AG04449 (cell line): ENCODE data around the gene PLEKHG4B.
"Not testable (repeated sequence)": the region's sequence is repeated elsewhere in the genome, so short reads cannot be mapped to it uniquely, and the experiment has no call there.

Experiments used
- CTCF ChIA-PET: fragments of 350-600 bp; formaldehyde crosslinking; extraction: SDS; loops from one replicate; lab custom pipeline; 2021; ENCODE audit warnings: antibody characterized with exemption; lab: Yijun Ruan, JAX
- POLR2A ChIA-PET: fragments of 400-600, 350-600 bp; formaldehyde crosslinking; extraction: SDS; loops from one replicate; lab custom pipeline; 2020; ENCODE audit warnings: antibody characterized with exemption, inconsistent platforms; lab: Yijun Ruan, JAX
- DNase-seq: peaks from one replicate; pipeline ENCODE4 v3.0.0-alpha.2; 2010; ENCODE audit warnings: low read depth, low spot score
- H3K4me3 ChIP-seq: 2 replicates; pipeline ENCODE4 v1.5.1; 2011; ENCODE audit warnings: low read depth, mild to moderate bottlenecking, control low read depth, low read length
- TF ChIP-seq, protein P1 (sequence below): IDR thresholded peaks from one replicate; pipeline ENCODE4 v1.5.1; 2011; ENCODE audit warnings: mild to moderate bottlenecking, moderate library complexity, low read length, control low read depth, inconsistent platforms; ENCODE audit not compliant: insufficient read depth; ENCODE audit errors: missing control alignments

PLEKHG4B gene, protein sequence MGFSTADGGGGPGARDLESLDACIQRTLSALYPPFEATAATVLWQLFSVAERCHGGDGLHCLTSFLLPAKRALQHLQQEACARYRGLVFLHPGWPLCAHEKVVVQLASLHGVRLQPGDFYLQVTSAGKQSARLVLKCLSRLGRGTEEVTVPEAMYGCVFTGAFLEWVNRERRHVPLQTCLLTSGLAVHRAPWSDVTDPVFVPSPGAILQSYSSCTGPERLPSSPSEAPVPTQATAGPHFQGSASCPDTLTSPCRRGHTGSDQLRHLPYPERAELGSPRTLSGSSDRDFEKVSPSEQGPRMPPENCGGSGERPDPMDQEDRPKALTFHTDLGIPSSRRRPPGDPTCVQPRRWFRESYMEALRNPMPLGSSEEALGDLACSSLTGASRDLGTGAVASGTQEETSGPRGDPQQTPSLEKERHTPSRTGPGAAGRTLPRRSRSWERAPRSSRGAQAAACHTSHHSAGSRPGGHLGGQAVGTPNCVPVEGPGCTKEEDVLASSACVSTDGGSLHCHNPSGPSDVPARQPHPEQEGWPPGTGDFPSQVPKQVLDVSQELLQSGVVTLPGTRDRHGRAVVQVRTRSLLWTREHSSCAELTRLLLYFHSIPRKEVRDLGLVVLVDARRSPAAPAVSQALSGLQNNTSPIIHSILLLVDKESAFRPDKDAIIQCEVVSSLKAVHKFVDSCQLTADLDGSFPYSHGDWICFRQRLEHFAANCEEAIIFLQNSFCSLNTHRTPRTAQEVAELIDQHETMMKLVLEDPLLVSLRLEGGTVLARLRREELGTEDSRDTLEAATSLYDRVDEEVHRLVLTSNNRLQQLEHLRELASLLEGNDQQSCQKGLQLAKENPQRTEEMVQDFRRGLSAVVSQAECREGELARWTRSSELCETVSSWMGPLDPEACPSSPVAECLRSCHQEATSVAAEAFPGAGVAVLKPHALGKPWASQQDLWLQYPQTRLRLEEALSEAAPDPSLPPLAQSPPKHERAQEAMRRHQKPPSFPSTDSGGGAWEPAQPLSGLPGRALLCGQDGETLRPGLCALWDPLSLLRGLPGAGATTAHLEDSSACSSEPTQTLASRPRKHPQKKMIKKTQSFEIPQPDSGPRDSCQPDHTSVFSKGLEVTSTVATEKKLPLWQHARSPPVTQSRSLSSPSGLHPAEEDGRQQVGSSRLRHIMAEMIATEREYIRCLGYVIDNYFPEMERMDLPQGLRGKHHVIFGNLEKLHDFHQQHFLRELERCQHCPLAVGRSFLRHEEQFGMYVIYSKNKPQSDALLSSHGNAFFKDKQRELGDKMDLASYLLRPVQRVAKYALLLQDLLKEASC (N-terminal part only)

DNA sequence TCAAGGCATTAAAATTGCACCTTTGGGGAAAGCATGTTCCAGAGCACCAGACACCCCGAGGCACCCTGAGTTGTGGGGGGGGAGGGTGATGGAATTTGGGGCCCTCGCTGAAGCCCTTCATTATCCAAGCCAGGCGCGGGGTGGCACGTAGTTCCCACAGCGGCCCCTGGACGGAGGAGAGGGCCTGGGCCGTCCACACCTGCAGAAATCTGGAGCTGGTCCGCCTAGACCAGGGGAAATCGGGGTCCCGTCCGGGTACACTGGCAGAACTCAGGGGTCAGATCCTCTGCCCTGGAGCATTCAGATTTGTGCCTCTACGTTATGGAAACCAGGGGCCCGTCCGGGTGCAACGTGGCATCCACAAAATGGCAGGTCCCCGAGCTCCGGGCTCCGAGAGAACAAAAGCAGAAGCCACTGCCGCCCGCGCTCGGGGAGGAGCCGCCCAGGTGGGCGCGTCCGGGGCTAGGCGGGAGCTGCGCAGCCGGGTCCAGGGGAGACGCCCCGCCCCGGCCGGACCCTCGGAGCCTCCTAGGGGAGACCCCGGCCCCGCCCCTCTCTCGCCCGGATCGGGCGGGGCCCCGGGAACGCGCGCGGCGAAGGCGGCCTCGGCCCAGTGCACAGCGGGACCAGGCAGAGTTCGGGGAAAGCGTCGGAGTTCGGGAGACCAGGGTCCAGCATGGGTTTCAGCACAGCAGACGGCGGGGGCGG lies at the start of gene PLEKHG4B:
PLEKHG4B (plus strand) TSS at position 613 of the 708 bp plus-strand sequence; CDS start at position 677, 64 bp downstream.
- no peak within 1 kb of the TSS; the same call in none of the 2 replicates for H3K4me3 ChIP-seq
- ChIA-PET POLR2A (no interaction called here), CTCF (interaction anchor here (1.1 kb wide), 1 partner anchor 12 kb away, joined by 4 read pairs; no protein-coding TSS in a partner anchor)
- no peak for DNase-seq
- TF ChIP-seq, protein P1, sequence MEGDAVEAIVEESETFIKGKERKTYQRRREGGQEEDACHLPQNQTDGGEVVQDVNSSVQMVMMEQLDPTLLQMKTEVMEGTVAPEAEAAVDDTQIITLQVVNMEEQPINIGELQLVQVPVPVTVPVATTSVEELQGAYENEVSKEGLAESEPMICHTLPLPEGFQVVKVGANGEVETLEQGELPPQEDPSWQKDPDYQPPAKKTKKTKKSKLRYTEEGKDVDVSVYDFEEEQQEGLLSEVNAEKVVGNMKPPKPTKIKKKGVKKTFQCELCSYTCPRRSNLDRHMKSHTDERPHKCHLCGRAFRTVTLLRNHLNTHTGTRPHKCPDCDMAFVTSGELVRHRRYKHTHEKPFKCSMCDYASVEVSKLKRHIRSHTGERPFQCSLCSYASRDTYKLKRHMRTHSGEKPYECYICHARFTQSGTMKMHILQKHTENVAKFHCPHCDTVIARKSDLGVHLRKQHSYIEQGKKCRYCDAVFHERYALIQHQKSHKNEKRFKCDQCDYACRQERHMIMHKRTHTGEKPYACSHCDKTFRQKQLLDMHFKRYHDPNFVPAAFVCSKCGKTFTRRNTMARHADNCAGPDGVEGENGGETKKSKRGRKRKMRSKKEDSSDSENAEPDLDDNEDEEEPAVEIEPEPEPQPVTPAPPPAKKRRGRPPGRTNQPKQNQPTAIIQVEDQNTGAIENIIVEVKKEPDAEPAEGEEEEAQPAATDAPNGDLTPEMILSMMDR: no peak

DNA sequence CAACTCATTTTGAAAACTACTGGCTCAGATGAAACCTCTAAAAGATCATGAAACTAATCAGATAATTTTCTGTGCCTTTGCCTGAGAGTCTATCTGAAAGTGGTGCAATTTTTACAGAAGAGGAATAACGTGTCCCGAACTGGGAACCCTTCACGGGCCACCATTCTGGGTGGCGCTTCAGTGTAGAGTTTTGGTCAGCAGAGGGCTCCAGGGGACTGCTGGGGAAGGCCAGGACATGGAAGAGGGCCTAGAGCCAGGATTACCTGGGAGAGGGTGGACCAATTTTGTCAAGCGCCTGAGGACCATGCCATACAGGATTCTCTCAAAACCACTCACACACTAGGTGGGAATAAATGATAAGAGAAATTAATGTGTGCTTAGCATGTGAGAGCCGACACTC lies 49.7 kb upstream of the PLEKHG4B start:
- H3K4me3 ChIP-seq: no peak overlapping the region
- POLR2A ChIA-PET: no interaction called here
- CTCF ChIA-PET: no interaction called here
- DNase-seq: no peak
- TF ChIP-seq, protein P1: peak; percentile 40

DNA sequence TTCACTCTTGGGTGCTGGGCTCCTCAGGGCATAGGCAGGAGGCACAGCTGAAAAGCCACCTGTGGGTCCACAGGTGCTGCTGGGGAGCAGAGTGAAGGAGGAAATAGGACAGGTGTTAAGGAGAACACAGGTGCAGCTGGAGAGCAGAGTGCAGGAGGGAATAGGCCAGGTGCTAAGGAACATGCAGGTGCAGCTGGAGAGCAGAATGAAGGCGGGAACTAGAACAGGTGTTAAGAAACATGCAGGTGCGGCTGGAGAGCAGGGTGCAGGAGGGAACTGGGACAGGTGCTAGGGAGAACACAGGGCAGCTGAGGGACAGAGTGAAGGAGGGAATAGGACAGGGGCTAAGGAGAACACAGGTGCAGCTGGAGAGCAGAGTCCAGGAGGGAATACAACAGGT lies 43.8 kb upstream of the PLEKHG4B start:
- ChIA-PET CTCF (interaction anchor here (1.1 kb wide), 1 partner anchor 171 kb away, joined by 3 read pairs; no protein-coding TSS in a partner anchor), POLR2A (no interaction called here)
- no peak overlapping the region for H3K4me3 ChIP-seq
- no peak for DNase-seq
- TF ChIP-seq, protein P1: no peak

GRCh38 chr5:49530-49929 lies 42.4 kb upstream of the PLEKHG4B start:
- H3K4me3 ChIP-seq, CTCF ChIA-PET, POLR2A ChIA-PET, DNase-seq: not testable (repeated sequence)

GRCh38 chr5:49953-50544 lies 41.9 kb upstream of the PLEKHG4B start:
- TF ChIP-seq, protein P1: no peak
- no peak overlapping the region for H3K4me3 ChIP-seq
- CTCF ChIA-PET: no interaction called here
- no peak for DNase-seq
- POLR2A ChIA-PET: no interaction called here
